Amygdala (tissue), 56 donors: ENCODE measurements around the gene SHE.

Experiments
- DNase-seq, 56 donors: peaks; one replicate each; lab custom pipeline; 2025; lab: John Stamatoyannopoulos, UW

Gene SHE

GRCh38 chr1:154453161-154453560 is 49.1 kb downstream of the SHE start:
- DNase-seq: peak in 3 of 56 donors; percentile 30 to 42 (median 31)

- DNase-seq: no peak
These were observed 53.8 kb downstream of the SHE start for GRCh38 chr1:154448331-154448811.

- DNase-seq: no peak
These were observed 55.4 kb downstream of the SHE start for GRCh38 chr1:154446789-154447188.

GRCh38 chr1:154446292-154446691 is 55.9 kb downstream of the SHE start:
- DNase-seq: no peak

- DNase-seq: no peak
These were observed 57.2 kb downstream of the SHE start for GRCh38 chr1:154445040-154445472.

GRCh38 chr1:154443274-154444013 is 58.8 kb downstream of the SHE start:
- DNase-seq: no peak

- no peak for DNase-seq
These were observed 60.0 kb downstream of the SHE start for GRCh38 chr1:154442006-154442740.

- no peak for DNase-seq
These were observed 60.8 kb downstream of the SHE start for GRCh38 chr1:154441241-154441888.

- no peak for DNase-seq
These were observed 62.0 kb downstream of the SHE start for GRCh38 chr1:154440036-154440804.

- no peak for DNase-seq
These were observed 65.8 kb downstream of the SHE start for GRCh38 chr1:154436433-154436832.

GRCh38 chr1:154435599-154436200 is 66.5 kb downstream of the SHE start:
- no peak for DNase-seq

- DNase-seq: peak in 29 of 56 donors; percentile 15 to 73 (median 38)
These were observed 67.7 kb downstream of the SHE start for GRCh38 chr1:154434346-154435085.

GRCh38 chr1:154433161-154433764 is 68.9 kb downstream of the SHE start:
- DNase-seq: no peak

GRCh38 chr1:154431586-154432373 is 70.4 kb downstream of the SHE start:
- peak in 2 of 56 donors; percentile 20 to 46 for DNase-seq

- DNase-seq: no peak
These were observed 71.3 kb downstream of the SHE start for GRCh38 chr1:154430903-154431302.

- no peak for DNase-seq
These were observed 72.2 kb downstream of the SHE start for GRCh38 chr1:154429841-154430611.
